LNCAP (cell line): ENCODE measurements around the gene PSD2.

ENCODE experiments used
- TF ChIP-seq, protein P1 (sequence below): fragments of 450-650 bp; IDR thresholded peaks from 2 replicates; pipeline ENCODE4 v1.5.1; 2017; ENCODE audit warnings: mild to moderate bottlenecking

PSD2 gene

DNA sequence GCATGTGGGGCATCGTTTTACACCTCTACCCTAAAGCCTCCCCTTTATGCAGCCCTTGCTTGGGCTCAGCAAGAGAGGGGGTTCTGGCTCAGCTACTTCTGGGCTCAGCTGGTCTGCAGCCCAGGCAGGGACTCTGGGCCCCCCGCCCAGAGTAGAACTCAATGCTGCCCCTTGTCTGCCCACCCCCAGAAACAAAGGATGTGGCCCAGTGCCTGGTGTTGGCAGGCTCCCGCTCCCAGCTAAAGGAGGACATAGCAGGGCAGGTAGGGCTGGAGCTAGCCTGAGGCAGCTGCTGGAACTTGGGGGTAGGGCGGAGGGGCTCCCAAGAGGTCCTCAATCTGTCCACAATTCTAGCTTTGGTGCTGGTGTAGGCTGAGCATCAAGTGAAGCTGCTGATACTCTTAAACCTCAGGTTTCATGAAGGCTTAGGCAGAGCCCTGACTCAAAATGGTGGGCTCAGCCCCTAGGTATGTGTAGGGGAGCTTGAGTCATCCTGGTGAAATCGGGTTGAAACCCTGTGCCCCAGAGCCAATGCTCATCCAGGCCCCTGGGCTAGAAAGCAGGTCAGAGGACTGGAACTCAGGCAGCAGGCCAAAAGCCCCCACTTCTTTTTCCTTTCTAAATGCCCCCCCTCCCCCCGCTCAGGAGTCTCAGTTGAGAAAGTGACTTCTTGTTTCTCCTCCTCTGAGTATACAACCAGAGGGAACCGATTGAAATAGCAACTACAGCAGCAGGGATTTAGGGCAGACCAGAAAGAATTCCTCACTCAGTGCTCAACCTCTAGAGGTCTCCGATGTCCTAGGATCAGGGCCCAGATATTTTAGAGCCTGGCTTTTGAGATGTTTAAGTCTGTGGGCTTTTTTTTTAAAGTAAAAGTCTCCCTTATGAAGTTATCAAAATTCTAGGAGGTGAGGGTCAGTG lies 11.4 kb downstream of the PSD2 start:
- TF ChIP-seq, protein P1, sequence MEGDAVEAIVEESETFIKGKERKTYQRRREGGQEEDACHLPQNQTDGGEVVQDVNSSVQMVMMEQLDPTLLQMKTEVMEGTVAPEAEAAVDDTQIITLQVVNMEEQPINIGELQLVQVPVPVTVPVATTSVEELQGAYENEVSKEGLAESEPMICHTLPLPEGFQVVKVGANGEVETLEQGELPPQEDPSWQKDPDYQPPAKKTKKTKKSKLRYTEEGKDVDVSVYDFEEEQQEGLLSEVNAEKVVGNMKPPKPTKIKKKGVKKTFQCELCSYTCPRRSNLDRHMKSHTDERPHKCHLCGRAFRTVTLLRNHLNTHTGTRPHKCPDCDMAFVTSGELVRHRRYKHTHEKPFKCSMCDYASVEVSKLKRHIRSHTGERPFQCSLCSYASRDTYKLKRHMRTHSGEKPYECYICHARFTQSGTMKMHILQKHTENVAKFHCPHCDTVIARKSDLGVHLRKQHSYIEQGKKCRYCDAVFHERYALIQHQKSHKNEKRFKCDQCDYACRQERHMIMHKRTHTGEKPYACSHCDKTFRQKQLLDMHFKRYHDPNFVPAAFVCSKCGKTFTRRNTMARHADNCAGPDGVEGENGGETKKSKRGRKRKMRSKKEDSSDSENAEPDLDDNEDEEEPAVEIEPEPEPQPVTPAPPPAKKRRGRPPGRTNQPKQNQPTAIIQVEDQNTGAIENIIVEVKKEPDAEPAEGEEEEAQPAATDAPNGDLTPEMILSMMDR: no peak

DNA sequence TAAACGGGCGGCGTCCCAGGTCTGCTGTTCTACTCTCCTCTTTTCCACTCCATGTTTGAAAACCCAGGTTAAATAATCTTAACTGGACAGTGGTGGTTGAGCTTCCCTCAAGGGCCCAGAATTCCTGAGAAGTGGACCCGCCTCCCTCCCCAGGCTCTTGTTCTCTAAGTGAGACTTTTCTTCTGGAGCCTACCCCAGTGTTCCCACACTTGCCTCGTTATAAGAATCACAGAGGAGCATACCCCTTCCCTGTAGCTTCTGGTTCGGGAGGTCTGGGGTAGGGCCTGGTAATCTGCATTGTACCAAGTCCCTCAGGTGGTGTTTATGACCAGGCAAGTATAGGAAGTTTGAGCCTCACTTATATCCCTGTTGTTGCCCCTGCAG lies 12.0 kb downstream of the PSD2 start:
- TF ChIP-seq, protein P1: no peak

DNA sequence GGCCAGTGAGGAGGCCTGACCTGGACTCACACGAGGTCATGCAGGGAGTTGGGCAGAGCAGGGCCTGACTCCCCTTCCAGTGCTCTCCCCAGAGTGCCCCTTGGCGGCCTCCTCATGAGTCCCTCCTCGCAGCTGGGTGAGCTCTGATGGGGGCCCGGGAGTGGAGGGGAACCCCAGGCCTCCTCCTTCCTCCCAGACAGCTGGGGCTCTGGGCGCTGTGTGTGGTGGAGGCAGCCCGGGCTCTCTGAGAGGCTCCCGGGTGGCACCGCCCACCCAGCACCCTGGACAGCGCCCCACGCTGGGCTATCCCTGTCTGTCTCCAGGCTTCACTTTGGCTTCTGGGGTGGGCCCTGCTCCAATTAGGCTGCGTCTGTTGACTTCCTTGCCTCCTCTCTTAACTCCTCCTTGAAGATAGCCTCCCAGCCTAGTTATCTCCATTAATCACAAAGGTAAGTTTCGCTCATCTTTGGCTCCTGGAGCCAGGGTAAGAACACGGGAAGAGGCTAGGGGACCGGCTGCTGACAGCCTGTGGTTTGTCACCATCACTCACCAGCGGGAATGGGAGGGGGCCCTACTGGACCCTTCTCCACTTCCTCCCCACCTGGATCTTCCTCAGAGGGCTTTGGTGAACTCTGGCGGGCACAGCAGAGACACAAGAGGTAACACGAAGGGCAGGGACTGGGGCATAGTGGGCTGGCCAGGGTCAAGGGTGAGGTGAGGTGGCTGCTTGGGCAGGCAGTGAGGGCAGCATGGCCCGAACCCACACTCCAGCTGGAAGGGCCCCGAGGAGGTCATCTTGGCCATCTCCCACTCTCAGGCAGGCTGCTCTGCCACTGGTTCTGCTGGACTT lies 13.1 kb downstream of the PSD2 start:
- TF ChIP-seq, protein P1: no peak

DNA sequence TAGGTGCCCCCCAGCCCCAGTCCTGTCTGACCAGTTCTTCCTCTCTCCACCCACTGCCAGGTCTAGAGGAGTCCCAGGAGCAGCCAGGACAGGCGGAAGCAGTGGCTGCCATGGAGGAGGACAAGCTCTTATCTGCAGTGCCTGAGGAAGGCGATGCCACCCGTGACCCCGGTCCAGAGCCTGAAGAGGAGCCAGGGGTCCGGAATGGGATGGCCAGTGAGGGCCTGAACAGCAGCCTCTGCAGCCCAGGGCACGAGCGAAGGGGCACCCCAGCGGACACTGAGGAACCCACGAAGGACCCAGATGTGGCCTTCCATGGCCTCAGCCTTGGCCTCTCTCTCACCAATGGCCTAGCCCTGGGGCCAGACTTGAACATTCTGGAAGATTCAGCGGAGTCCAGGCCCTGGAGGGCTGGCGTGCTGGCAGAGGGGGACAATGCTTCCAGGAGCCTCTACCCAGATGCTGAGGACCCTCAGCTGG lies 13.8 kb downstream of the PSD2 start:
- TF ChIP-seq, protein P1: no peak

DNA sequence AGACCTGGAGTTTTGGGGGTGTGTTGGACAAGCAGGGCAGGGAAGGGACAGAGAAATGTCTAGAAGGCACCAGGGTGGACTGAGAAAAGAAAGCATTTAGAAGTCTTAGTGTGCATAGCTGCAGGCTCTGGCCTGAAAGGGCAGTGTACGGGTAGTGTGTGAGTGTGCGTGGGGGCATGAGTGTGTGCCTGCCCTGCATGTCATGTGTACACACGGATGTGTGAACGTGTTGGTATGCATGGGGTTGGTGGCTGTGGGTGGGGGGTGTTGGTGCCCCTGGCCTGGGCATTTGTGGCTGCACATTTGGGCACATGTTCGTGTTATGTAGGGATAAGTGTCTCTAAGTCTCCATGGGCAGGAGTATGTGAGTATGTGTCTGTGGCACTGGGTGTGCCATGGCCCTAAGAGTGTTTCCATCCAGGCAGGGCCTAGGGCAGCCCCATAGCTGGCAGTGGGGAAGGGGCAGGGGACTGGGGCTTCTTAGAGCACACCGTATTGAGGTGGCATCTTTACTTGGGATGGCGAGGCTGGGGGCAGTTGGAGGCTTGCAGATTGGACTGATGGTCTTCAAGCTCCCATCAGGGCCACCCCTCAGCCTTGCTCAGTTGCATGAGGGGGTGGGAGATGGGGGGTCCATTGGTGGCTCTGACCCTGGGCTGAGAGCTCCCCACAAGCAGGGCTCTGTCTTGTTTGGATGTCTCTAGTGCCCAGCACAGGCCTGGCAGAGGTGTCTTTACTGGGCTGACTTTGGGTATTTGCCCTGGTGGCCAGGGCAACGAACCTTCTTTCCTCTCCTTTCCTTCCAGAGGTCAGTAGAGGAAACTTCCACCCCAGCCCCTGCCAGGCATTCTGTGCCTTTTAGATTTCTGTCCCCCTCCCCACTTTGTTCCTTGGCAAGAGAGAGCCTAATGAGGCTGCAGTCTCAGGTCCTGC lies 15.0 kb downstream of the PSD2 start:
- TF ChIP-seq, protein P1: no peak

DNA sequence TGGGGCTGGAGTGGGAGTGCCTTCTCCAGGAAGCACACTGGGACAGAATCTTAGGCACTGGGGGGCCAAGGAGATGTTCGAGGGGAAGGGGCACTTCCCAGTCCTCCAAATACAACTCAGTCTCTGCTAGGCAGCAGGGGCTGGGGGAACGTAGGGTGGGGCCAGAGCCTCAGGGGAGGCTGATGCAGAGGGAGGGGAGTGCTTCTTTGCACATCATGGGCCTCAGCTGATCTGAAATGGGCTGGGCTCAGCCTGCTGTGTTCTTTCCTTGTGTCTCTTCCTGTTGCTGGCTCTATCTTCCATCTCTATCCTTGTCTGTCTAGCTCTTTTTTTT lies 15.6 kb downstream of the PSD2 start:
- TF ChIP-seq, protein P1: no peak

DNA sequence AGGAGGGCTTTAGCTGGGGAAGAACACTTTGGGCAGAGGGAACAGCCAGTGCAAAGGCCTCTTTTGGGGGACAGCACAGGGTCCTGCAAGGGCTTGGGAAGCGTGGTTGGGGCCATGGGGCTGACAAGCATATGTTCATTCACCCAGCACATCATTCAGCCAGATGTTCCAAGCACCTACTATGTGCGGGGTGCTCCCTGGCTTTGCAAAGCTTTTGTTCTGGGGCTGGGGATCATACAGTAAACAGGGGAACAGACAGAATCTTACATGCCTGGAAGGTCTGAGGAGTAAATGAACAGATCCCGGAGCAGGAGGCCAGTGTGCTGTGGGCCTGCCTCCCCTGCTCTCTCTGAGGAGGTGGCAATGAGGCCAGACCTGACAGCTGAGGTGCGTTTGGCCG lies 16.7 kb downstream of the PSD2 start:
- TF ChIP-seq, protein P1: no peak
